ENCODE measurements around the gene LRMDA.

Gene LRMDA

DNA sequence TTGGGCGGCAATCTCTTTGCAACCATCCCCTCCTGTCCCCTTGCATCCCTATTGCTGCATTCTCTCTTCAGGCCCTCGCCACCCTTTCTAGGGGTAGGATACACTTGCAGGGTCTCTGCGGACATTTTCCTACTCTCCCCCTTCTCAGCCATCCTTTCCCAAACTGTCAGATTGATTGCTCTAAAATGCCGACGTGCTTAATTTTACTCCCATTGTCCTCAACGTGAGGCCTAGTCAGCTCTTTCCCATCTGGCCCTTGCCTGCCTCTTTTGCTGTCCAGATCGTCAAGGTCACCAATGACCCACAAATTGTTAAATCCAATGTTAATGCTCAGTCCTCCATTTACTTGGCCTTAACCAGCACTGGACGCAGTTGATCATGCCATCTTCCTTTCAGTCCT is 12.7 kb upstream of the LRMDA start:
- no peak overlapping the region for H3K4me3 ChIP-seq (ENCODE audit: low read depth, low read length)

DNA sequence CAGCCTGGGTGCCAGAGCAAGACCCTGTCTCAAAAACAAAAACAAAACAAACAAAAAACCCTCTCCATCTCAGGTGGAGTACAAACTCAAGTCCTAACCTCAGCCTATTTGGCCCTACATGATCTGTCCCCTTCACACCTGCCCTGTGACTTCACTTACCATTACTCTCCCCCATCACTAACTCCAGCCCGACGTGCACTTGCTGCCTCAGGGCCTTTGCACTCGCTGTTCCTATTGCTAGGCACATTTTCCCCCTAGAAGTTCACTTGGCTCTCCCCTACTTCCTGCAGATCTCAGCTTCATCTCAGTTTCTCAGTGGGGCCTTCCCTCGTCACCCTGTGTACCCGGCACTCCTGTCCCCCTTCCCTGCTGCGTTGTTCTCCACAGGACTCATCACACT is 8.5 kb upstream of the LRMDA start:
- no peak overlapping the region for H3K4me3 ChIP-seq (ENCODE audit: low read depth, low read length)

DNA sequence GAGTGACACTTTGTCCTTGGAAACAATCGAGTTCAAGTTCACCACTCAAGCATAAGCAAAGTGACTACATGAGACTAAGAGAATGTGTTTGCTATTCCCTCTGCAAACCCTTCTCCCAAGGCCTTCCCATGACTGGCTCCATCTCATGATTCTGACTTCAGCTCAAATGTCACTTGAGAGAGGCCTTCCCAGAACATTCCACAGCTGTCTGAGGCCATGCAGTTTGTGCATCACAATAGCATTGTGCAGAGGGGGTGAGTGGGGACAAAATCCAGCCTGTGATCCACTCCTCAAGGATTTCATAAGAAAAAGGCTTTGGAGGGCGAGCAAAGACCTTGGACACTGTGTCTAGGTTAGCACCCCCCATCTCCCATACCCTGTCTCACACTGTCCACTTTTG is 6.9 kb upstream of the LRMDA start:
- H3K4me3 ChIP-seq (ENCODE audit: low read depth, low read length) = no peak overlapping the region

DNA sequence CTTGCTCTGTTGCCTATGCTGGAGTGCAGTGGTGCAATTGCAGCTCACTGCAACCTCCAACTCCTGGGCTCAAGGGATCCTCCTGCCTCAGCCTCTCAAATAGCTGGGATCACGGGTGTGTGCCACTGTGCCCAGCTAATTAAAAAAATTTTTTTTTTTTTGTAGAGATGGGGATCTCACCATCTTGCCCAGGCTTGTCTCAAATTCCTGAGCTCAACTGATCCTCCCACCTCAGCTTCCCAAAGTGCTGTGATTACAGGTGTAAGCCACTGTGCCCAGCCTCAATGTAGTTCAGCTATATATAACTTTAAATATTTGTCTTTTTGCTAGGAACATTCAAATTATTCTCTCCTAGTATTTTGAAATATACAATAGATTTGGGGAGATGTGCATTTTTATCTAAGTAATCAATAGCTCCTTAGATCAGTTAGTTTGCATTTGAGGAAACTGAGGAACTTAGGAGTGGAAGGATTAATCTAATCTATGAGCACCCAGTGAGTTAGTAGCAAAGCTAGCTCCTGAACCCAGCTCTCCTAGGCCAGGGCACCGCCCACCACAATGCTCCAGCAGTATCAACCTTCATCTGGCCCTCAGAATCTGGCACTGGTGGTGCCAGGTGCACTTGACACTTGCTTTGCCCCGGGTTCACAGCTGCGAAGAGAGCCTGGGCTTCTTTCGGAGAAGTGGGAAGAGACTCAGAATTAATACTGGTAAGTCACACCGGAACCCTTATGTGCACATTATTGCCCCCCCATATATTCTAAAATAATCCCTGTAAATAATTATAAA is 5.9 kb upstream of the LRMDA start:
- no peak overlapping the region for H3K4me3 ChIP-seq (ENCODE audit: low read depth, low read length)

DNA sequence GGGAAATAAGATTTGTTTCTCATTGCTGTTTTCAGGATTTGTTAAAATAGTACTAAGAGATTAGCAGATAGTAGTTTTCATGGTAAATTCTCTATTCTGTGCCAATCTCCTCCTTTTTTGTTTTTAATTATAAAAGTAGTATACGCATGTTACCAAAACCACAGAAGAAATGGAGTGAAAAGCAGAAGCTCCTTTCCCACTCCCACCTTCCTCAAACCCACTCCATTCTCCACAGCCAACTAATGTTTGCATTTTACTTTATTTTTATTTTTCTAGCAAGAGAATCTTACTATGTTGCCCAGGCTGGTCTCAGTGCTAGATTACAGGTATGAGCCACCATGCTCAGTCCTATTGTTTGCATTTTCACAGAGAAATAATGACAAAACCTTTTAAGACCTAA is 4.5 kb upstream of the LRMDA start:
- no peak overlapping the region for H3K4me3 ChIP-seq (ENCODE audit: low read depth, low read length)

DNA sequence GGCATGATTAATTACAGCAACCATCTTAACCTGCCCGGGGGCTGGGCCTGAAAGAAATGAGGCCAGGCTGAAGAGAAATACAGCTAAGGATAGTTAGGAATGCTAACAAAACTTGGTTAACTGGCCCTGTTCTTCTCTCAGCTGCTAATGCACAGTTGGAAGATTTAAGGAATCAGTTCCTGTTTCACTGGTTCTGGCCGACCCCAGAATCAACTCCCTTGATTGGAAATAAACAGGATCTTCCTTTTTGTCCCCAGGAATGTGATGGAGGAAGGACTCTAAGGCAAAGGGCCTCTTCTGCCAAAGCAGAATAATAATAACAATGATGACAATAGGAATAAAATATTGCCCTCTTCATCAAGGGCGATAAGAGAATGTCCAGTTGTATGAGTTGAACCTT is 3.5 kb upstream of the LRMDA start:
- H3K4me3 ChIP-seq (ENCODE audit: low read depth, low read length) = no peak overlapping the region

DNA sequence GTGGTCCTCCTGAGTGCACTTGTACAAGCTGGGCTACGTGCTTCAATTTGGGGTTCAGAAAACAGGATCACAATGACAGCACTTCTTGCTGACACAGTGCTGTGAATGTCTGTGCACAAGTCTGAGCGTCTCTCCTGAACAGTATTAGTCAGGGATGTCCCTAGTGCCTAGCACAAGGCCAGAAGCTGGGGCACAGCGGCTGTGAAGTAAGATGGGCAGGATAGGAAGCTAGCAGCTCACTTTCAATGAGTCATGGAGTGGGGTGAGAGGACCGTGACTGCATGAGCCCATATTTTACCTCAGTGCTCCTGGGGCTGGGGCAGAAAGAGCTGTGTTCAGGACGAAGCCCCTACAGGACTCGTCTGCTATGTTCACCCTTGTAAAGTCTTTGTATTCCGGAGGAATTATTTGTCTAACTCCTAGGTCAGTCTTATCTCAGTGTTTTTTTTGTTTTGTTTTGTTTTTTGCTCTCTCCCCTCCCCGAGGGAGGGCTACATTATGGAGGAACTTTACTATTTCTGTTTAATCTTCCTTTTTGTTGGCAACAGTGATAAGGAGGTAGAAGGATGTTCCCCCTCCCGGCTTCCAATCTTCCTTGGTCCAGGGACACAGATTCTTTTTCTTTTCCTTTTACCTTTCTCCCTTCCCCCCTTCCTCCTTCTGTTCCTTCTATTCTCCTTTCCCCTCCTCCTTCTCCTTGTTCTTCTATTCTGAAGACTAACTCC is 2.8 kb upstream of the LRMDA start:
- no peak overlapping the region for H3K4me3 ChIP-seq (ENCODE audit: low read depth, low read length)

DNA sequence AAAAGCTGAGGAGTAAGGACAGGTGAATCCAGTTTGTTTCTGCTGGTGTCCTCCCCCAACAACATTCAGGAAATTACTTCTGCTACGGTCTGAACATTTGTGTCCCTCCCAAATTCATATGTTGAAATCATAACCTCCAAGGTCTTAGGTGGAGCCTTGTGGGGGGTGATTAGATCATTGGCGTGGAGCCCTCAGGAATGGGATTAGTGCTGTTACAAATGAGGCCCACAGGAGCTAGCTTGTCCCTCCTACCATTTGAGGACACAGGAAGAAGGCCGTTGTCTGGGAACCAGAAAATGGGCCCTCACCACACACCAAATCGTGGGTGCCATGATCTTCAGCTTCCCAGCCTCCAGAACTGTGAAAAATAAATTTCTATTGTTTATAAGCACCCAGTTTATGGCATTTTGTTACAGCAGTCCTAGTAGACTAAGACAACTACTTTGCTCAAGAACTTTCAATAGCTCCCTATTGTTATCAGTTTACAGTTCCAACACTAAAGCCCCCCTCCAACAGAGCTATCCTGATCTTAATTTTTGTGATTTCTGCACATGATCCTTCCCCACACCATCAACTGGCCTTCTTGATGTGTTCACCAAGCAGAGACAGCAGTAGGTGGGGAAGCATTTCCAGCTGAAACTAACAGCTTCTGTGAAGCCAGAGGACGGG is 2.1 kb upstream of the LRMDA start:
- no peak overlapping the region for H3K4me3 ChIP-seq (ENCODE audit: low read depth, low read length)

DNA sequence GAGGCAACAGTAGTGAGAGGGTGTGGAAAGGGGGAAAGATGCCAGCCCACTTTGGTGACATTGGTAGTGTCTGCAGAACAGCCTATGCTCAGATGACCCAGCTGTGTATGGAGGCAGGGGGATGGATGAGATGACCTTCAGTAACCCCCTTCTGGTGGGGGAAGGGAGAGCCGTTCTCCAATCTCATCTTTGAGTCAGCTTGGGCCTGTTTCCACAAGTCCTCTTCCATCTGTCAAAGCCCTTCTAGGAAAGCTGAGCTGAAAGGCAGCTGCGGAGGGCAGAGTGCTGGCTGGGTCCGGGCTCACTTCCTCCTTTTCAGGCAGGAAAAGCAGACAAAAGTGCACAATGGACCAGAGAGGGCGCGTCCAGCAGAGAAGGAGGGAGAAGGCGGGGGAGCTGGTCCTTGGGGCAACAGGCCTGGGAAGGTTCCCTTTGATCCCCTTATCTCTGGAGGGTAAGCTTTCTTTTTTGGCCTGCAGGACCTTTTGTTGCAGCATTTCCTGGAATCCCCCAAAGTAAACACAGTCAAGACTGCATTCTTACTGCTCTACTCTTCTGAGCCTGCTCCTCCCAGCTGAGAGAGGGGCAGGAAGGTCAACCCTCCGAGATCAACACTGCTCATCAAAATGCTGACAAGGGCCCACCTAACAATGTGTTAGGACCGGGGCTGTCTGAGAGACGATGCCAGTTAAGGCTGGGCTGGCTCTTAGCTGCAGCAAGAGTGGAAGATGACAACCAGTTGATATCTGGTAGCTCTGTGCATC is 1.2 kb upstream of the LRMDA start:
- no peak overlapping the region for H3K4me3 ChIP-seq (ENCODE audit: low read depth, low read length)

DNA sequence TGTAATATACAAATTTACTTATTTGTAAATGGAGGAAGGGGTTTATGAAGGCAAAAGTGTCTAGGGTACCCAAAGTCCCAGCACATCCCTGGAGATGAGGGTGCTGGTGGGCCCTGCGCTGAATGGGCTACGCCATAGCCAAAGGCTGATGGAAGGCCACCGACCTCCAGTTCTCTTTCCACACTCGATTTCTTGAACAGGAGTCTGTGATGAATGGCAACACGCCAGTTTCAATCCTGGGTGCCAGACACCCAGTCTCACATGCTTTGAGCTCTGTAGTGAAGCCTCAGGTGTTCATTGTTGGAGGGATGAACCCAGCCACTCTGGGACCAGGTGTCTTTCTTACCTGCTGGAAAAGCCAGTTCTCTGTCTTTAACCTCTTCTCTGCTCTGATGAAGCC is 752 bp downstream of the LRMDA start:
- no peak overlapping the region for H3K4me3 ChIP-seq (ENCODE audit: low read depth, low read length)

DNA sequence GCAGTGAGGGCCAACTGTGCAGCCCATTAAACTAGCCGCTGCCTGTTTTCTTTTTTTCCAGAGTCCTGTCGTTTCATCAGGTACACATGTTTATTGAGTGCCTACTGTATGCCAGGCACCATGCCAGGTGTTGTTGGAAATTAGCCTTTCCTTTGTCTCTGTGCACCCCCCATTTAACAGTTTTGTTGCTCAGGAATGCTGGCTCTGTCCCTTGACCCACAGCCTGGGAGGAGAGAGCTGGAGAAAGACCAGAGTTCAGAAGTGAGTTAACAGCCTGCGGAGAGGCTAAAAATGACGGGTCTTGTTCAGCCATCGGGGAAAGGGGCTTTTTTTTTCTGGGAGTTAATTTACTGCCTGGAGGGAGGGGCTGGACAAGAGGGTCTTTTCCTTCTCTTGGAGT is 1.3 kb downstream of the LRMDA start:
- no peak overlapping the region for H3K4me3 ChIP-seq (ENCODE audit: low read depth, low read length)

DNA sequence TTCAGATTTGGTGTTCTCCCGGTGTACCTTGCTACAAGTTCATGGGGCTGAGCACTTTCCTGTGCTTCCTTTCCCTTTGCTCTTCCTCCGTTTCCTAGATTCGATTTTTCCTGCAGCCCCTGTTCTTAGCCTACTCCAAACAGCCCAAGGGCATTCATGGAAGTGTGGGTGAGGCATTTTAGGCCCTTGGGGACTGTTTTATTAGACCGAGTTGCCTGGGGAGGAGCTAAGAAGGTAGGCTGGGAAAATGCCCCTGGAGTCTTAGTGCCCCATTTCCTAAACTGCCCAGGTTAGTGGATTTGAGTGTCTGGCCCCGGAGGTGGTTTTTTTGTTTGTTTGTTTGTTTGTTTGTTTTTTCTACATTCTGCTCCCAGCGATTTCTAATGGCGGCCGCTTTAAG is 1.8 kb downstream of the LRMDA start:
- H3K4me3 ChIP-seq (ENCODE audit: low read depth, low read length) = no peak overlapping the region

DNA sequence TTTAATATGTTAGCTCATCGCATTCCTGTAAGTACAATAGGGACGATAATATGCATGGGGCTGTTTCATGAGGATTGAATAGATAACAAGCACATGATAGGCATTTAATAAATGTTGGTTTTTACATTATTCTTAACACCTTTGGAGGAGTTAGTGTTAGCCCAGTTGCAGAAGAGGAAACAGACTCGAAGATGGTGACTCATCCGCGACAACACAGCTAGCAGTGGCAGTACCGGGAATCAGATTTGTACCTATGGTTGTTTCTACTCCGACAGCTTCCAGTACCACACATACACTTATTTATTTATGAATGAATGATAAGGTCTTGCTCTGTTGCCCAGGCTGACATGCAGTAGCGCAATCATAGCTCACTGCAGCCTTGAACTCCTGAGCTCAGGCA is 2.9 kb downstream of the LRMDA start:
- H3K4me3 ChIP-seq (ENCODE audit: low read depth, low read length) = no peak overlapping the region

DNA sequence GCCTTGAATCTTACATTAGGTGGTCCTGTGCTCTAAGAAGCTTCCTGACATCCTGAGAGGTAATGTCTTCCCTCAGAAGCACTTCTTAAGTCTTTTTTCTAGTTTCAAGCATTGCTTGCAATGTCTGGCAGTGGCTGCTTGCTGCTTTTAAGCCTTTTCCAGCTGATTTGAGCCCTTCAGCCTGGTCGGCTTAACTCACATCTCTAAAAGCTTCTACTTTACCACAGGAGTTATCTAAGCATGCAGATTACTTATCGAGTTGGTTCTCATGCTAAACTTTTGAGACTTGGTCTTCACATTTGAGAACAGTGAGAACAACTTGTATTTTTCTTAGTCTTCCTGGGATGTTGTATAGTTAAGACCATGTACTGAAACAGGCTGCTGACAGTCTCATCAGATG is 3.9 kb downstream of the LRMDA start:
- no peak overlapping the region for H3K4me3 ChIP-seq (ENCODE audit: low read depth, low read length)

DNA sequence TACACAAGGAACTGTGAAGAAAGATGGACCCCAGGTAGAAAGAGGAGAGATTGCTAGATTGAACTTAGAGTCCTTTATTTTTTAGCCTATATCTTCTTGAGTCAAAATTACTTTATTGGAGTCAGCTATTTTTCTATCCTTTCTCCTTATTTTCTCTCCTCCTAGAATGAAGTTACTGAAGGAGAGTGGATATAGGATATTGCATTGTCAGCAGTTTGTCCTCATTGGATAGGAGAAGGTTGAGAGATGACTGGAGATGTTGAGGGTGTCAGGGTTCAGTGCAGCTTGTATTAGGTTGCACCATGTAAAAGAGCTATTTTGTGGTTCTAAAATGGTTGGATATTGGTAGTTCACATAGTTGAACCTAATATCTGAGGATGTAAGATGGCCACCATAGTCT is 5.5 kb downstream of the LRMDA start:
- no peak overlapping the region for H3K4me3 ChIP-seq (ENCODE audit: low read depth, low read length)

DNA sequence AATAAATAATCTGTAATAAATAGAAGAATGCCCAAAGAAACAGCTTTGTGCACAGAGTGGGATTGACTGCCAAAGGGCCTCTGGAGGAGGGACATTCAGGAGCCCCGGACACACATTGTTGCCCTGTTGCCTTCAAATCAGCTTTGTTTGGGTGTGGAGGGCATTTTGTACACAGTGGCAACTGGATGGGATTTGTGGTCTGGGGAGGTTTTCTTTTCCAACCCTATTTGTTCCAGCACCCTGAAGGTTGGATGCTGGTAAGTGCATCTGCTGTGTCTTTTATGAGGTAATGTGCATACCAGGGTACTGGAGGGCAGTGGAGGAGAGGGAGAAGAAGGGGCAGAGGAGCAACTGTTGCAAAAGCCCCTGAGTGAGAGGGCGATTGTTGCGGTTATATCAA is 6.3 kb downstream of the LRMDA start:
- H3K4me3 ChIP-seq (ENCODE audit: low read depth, low read length) = no peak overlapping the region

DNA sequence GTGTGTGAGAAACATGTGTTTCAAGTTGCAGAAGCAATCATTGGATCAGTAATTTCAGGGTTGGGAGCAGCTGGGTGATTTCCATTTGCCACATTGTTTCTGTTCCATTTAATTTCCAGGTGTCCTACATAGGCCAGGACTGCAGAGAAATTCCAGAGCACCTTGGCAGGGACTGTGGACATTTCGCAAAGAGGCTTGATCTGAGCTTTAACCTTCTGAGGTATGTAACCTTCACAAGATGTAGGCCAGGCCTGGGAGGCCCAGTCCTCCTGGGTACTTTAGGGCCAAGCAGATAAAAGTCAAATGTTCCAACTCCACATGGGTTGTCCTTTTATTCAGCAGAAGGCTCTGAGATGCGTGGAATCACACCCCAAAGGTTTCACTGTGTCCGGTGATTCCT is 6.9 kb downstream of the LRMDA start:
- H3K4me3 ChIP-seq (ENCODE audit: low read depth, low read length) = no peak overlapping the region

DNA sequence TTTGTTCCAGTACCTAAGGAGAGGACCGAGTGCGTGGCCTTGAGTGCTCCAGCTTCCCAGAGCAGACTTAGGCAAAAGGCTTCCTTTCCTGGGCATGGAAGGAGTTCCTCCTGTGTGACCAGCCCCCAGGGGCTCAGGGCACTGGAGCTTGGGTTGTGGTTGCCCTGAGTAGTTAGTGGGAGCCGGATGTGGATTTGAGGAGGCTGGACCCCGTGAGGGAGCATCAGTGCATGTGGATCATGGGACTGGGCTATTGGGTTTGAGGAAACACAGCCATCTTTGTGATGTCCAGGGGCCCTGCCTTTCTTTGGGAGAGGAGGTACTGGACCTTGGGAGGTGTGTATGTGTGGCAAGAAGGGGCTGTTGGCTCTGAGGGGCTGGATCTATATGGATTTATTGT is 8.4 kb downstream of the LRMDA start:
- no peak overlapping the region for H3K4me3 ChIP-seq (ENCODE audit: low read depth, low read length)

DNA sequence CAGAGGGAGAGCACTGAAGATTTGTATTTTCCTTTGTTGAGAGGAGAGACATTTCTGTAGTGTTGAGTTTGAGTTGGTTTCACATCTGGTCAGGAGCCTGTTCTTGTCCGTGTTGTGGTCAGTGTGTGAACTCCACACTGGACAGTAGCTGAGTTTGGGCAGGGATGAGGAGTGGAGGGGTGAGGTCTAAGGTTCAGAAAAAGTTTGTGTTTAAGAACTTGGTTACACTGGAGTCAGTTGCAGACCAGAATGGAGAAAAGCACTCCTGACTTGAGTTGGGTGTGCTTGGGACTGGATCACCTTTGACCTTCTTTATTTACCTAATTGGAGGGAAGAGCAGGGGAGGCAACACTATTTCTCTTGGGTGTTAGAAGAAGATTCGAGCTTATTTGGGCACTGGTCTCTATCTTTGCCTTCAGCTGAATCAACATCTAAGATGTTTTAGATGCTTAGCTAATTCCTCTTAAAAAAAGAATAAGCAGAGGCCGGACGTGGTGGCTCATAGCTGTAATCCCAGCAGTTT is 8.9 kb downstream of the LRMDA start:
- no peak overlapping the region for H3K4me3 ChIP-seq (ENCODE audit: low read depth, low read length)

DNA sequence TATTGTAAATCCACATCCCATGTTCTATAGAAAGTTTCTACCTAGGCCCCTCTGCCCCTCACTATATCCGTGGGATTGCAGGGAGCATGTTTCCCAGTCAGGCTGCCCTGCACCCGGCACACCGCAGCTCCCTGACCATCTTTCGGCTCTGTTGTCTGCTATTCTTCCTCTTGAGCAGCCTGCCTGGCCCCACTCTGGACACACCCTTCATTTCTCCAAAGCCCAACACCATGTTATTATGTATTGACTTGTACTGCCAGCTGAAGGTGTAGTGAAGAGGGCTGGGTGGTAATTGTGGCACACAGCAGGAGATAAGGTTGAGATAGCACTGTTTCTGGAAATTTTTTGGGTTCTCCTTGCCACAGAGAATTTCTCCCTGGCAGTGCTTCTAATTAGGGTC is 9.8 kb downstream of the LRMDA start:
- H3K4me3 ChIP-seq (ENCODE audit: low read depth, low read length) = no peak overlapping the region

DNA sequence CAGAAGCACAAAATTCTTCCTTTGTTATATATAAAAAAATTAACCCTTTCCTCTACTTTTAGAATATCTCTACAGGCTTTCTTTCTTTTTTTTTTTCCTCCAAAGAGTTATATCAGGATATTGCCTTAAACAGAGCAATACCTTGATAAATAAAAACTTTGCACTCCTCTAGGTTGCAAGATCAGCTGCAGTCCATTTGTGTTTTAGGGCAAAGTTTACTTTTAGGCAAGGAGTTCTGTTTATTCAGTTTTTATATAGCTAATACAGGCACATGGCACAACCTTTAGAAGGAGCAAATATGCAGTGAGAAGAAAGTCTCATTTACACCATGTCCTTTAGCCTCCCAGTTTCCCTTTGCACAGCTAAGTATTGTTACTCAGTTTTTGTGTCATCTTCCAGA is 10.3 kb downstream of the LRMDA start:
- H3K4me3 ChIP-seq (ENCODE audit: low read depth, low read length) = no peak overlapping the region
